ENCODE measurements around the gene PRKAR2B. TPM values are rescaled to one million over a fixed set of nuclear protein-coding genes. Genes with fewer than 3 reads are reported as not detected.
A peak's percentile ranks its signal among the peaks of the same experiment; 100 is the strongest.
"Not testable (repeated sequence)": the region's sequence is repeated elsewhere in the genome, so short reads cannot be mapped to it uniquely, and the experiment has no call there.

PRKAR2B gene
- total RNA-seq, 2 experiments from 2014 or later: 0.35 to 0.50 TPM

DNA sequence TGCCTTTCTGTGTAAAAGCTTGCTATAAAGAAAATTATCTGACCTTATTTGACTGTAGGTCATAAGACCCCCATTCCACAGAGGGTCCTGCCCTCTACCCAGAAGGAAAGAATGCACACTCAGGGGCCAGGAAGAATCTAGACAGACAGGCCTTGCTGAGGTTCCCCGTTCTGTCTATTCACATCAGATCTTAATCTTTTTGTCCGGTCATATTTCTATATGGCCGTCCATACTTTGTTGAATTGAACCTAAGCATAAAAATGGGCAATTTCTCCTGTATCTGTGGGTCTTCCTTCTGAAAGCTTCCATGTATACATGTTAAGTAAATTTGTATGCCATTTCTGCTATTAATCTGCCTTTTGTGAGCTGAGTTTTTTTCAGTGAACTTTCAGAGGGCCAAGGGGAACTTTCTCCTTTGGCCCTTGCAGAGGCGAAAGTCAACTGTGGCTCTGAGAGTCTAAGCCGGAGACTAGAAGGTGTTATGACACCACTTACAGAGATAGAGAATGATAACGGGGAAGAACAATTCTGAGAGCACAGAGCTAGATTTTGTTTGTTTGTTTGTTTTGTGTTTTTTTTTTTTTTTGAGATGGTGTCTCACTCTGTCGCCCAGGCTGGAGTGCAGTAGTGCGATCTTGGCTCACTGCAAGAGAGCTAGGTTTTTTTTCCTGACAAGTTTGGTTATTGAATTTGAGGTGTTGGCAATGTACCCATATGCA, 11.6 kb upstream of the PRKAR2B start:
- CTCF ChIA-PET: no interaction called here
- Mint-ChIP-seq H3K27ac (no peak overlapping the region), H3K9me3 (peaks cover 3% of the 10 kb centered on the region), H3K36me3 (ENCODE audit: low read depth) (no peaks in the 10 kb centered on the region), H3K4me3 (no peak overlapping the region), H3K4me1 (peaks cover 2% of the 10 kb centered on the region), H3K27me3 (peaks cover 4% of the 10 kb centered on the region)
- POLR2A ChIA-PET: no interaction called here
- no peak for DNase-seq

DNA sequence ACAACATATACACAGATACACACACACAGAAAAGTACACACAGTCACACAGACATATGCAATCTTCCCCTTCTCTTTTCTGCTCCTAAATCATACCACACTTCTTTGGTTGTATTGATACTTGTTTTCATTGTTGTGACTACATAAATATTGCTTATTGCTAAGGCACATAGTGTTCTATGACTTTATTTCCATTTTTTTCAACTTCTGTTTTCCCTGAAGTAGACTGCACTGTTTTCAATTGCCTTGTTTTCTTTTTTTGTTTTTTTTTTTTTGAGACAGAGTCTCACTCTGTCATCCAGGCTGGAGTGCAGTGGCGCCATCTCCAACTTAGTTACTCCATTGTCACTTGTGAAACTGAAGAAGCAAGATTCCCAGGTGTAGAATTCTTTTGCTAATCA, 10.0 kb upstream of the PRKAR2B start:
- CTCF ChIA-PET: no interaction called here
- no peak for DNase-seq

DNA sequence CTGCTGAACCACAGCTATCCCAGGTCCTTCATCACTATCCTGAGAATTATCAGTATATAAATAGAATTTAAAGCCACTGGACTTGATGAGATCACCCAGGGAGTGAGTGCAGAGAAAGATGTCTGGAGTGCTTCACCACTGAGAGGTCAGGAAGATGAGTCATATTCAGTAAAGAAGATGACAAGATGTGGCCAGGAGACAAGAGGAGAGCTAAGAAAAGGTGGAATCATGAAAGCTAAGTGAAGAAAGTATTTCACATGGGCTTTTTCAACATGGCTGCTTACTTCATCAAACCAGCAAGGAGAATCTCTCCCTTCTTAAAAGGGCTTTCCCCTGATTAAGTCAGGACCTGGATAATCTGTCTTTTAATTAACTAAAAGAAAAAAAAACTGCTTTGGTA, 9.1 kb upstream of the PRKAR2B start:
- H3K27ac Mint-ChIP-seq: no peak overlapping the region
- no peak for DNase-seq
- no peak overlapping the region for H3K4me3 Mint-ChIP-seq
- POLR2A ChIA-PET: no interaction called here
- peaks cover 4% of the 10 kb centered on the region for H3K27me3 Mint-ChIP-seq
- H3K9me3 Mint-ChIP-seq: peaks cover 3% of the 10 kb centered on the region
- peaks cover 2% of the 10 kb centered on the region for H3K4me1 Mint-ChIP-seq
- CTCF ChIA-PET: no interaction called here
- no peaks in the 10 kb centered on the region for H3K36me3 Mint-ChIP-seq (ENCODE audit: low read depth)

More for the DNA sequence above, 10.0 kb upstream of the PRKAR2B start:
- no peaks in the 10 kb centered on the region for H3K36me3 Mint-ChIP-seq (ENCODE audit: low read depth)
- H3K9me3 Mint-ChIP-seq: peaks cover 3% of the 10 kb centered on the region
- H3K27me3 Mint-ChIP-seq: peaks cover 4% of the 10 kb centered on the region
- no peak overlapping the region for H3K4me3 Mint-ChIP-seq
- H3K4me1 Mint-ChIP-seq: peaks cover 2% of the 10 kb centered on the region
- no peak overlapping the region for H3K27ac Mint-ChIP-seq
- POLR2A ChIA-PET: no interaction called here

DNA sequence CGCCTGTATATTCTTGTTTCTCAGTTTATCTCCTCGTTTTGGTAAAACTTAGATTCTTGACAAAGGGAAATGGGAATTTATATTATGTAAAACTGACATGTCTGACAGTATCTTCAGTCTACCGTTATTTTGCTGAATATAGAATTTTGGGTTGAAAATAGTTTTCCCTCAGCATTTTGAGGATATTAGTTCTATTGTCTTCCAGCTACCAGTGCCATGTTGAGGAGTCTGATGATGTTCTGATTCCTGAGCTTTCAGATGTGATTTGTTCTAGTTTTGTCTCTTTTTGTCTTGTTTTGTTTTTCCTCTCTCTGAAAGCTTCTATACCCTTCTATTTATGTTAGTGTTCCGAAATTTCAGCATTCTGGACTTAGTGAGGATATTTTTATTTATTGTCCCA, 8.0 kb upstream of the PRKAR2B start:
- ChIA-PET CTCF (no interaction called here), POLR2A (no interaction called here)
- Mint-ChIP-seq H3K4me3 (no peak overlapping the region), H3K36me3 (ENCODE audit: low read depth) (no peaks in the 10 kb centered on the region), H3K4me1 (peaks cover 2% of the 10 kb centered on the region), H3K27ac (no peak overlapping the region), H3K27me3 (peaks cover 4% of the 10 kb centered on the region), H3K9me3 (peaks cover 3% of the 10 kb centered on the region)
- DNase-seq: no peak

DNA sequence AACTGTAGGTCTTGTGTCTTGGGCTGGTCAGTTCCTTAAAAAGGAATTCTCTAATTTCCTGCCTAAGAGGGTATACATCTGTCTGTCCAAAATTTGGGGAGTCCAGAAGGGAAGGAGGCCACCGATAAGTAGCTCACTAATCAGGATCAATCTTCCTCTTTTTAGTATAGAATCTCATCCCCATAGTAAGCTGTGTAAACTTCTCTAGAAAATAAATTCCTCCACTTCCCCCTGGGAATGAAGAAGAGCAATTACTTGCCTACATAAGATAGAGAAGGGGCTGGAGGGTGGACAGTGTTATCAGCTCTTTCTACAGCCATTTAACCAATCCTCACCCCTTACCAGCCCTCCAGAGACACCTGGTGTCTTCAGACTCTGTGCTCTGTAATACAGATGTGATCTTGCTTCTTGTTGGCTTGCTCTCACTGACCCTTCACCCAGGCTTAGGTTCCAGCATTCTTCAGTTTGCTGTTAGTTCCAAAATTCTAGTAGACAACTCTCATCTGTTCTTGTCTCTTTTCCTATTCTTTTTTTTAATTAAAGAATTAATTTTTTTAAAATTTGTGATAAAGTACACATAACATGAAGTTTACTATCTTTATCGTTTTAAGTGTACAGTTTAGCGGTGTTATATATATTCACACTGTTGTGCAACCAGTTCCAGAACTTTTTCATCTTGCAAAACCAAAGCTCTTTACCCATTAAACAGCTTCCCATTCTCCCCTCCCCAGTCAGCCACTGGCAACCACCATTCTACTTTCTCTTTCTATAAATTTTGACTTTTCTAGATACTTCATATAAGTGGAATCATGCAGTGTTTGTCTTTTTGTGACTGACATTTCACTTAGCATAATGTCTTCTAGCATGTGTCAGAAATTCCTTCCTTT, 6.5 kb upstream of the PRKAR2B start:
- POLR2A ChIA-PET: no interaction called here
- Mint-ChIP-seq H3K9me3 (peaks cover 3% of the 10 kb centered on the region), H3K27me3 (peaks cover 4% of the 10 kb centered on the region), H3K4me3 (no peak overlapping the region), H3K36me3 (ENCODE audit: low read depth) (no peaks in the 10 kb centered on the region), H3K4me1 (peaks cover 2% of the 10 kb centered on the region), H3K27ac (no peak overlapping the region)
- CTCF ChIA-PET: interaction anchor here (0.6 kb wide), 1 partner anchor 1035 kb away, joined by 3 read pairs; no protein-coding TSS in a partner anchor
- no peak for DNase-seq

DNA sequence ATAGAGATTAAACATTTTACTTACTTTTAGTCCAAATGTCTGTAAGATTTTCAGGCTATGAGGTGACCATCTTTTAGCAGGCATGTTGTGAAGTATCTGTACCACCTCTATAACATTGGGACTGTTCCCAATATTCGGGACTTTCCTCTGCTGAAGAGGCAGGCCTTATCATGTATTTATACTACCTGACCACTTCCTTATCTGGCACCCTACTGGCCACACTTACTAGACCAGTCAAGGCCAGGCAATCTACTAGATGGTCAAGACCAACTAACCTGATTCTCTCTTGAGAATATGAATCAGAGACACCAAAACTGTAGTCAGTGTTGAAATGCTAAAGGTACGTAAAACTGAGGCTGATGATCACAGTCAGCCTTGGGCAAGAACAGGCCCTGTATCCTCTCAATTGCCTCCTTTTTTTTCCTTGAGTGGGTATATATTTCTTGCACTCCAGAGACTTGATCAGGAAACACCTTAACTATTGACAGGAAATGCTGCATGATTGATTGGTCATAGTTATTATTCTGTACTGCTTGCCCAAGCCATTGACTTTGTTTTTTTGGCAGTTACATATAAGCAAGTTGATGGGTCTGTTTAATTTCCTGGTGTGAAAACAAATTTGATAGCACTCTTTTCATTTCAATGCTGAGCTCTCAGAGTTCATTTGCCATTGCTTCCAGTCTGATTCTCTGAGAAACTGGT, 5.2 kb upstream of the PRKAR2B start:
- Mint-ChIP-seq H3K4me3 (no peak overlapping the region), H3K36me3 (ENCODE audit: low read depth) (no peaks in the 10 kb centered on the region), H3K4me1 (peaks cover 5% of the 10 kb centered on the region), H3K27me3 (peaks cover 6% of the 10 kb centered on the region), H3K27ac (no peak overlapping the region), H3K9me3 (peaks cover 3% of the 10 kb centered on the region)
- no peak for DNase-seq
- ChIA-PET CTCF (no interaction called here), POLR2A (no interaction called here)

DNA sequence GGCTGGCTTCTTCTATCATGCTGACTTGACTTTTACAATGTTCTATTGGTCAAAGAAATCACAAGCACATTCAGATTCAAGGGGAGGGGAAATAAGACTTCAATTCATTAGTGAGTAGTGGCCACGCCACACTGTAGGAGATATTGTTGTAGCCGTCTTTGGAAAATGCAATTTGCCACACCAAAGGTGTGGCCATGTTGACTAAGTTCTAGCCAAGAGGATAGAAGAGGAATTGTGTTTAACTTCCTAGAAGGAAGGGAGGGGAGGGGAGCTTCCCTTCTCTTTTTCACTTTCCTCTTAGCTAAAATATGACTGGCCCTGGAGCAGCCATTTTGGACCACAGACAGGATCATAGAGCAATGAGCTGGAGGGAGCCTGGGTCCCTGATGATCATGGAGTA, 3.4 kb upstream of the PRKAR2B start:
- H3K9me3 Mint-ChIP-seq: peaks cover 3% of the 10 kb centered on the region
- H3K4me3 Mint-ChIP-seq: no peak overlapping the region
- H3K27ac Mint-ChIP-seq: no peak overlapping the region
- CTCF ChIA-PET: no interaction called here
- POLR2A ChIA-PET: interaction anchor here (0.6 kb wide), 1 partner anchor 129 kb away, joined by 3 read pairs; no protein-coding TSS in a partner anchor
- H3K36me3 Mint-ChIP-seq (ENCODE audit: low read depth): no peaks in the 10 kb centered on the region
- H3K27me3 Mint-ChIP-seq: peaks cover 15% of the 10 kb centered on the region
- DNase-seq: no peak
- peaks cover 14% of the 10 kb centered on the region for H3K4me1 Mint-ChIP-seq

DNA sequence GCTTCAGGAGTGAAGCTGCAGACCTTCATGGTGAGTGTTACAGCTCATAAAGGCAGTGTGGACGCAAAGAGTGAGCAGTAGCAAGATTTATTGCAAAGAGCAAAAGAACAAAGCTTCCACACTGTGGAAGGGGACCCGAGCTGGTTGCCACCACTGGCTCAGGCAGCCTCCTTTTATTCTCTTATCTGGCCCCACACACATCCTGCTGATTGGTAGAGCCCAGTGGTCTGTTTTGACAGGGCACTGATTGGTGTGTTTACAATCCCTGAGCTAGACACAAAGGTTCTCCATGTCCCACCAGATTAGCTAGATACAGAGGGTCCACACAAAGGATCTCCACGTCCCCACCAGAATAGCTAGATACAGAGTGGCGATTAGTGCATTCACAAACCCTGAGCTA, 2.7 kb upstream of the PRKAR2B start:
- H3K36me3 Mint-ChIP-seq (ENCODE audit: low read depth); H3K4me3 Mint-ChIP-seq; H3K9me3 Mint-ChIP-seq; H3K27ac Mint-ChIP-seq; CTCF ChIA-PET; DNase-seq; POLR2A ChIA-PET: not testable (repeated sequence)
- H3K27me3 Mint-ChIP-seq: peaks cover 18% of the 10 kb centered on the region
- H3K4me1 Mint-ChIP-seq: peaks cover 14% of the 10 kb centered on the region

DNA sequence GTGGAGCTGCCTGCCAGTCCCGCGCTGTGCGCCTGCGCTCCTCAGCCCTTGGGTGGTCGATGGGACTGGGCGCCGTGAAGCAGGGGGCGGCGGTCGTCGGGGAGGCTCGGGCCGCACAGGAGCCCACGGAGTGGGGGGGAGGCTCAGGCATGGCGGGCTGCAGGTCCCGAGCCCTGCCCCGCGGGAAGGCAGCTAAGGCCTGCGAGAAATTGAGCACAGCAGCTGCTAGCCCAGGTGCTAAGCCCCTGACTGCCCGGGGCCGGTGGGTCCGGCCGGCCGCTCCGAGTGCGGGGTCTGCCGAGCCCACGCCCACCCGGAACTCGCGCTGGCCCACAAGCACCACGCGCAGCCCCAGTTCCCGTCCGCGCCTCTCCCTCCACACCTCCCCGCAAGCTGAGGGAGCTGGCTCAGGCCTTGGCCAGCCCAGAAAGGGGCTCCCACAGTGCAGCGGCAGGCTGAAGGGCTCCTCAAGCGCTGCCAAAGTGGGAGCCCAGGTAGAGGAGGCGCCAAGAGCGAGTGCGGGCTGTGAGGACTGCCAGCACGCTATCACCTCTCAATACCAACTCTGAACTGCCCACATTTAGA, 2.1 kb upstream of the PRKAR2B start:
- Mint-ChIP-seq H3K4me1 (peaks cover 14% of the 10 kb centered on the region), H3K27me3 (peaks cover 24% of the 10 kb centered on the region)
- DNase-seq; H3K27ac Mint-ChIP-seq; POLR2A ChIA-PET; CTCF ChIA-PET; H3K4me3 Mint-ChIP-seq; H3K36me3 Mint-ChIP-seq (ENCODE audit: low read depth); H3K9me3 Mint-ChIP-seq: not testable (repeated sequence)

DNA sequence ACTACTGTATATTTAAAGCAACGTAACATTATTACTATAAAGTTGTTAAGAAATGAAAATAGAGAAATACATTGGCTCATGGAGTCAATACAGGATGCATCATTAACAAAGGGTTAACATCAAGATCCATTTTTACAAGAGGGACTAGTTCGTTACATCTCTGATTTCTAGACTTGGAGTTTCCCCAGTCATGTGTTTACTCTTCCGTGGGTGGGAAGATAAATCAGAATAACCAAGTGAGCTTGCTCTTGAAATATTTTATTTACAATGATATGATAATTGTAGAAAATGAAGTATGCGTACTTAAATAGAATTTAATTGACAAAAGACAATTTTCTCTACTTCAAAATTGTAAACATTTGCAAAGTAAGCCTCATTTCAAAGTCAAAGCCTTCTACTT, 1.0 kb upstream of the PRKAR2B start:
- ChIA-PET POLR2A (no interaction called here), CTCF (no interaction called here)
- peaks cover 14% of the 10 kb centered on the region for H3K4me1 Mint-ChIP-seq
- no peak overlapping the region for H3K27ac Mint-ChIP-seq
- H3K4me3 Mint-ChIP-seq: peak overlapping the region; percentile 52
- no peaks in the 10 kb centered on the region for H3K36me3 Mint-ChIP-seq (ENCODE audit: low read depth)
- H3K27me3 Mint-ChIP-seq: peaks cover 34% of the 10 kb centered on the region
- DNase-seq: no peak
- H3K9me3 Mint-ChIP-seq: no peaks in the 10 kb centered on the region

DNA sequence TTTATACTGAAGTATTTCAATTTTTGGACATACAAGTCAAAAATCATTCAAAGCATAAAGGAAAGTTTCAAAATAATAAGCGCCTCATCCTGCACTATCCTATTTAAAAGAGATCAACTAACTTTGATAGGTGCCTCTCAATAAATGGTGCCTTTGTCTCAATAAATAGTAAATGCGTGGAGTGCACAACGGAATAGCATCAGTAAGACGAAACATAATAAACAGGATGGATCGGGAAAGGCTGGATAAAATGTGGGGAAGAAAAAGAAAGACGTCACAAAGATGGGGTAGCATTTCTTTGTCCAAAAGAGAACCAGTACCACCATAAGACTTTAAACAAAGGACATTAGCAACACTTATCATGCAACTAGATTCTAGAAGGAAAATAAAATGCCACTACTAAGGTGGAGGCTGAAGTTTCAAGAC, 571 bp upstream of the PRKAR2B start:
- POLR2A ChIA-PET: no interaction called here
- Mint-ChIP-seq H3K27ac (no peak overlapping the region), H3K27me3 (peaks cover 38% of the 10 kb centered on the region), H3K4me1 (peaks cover 14% of the 10 kb centered on the region), H3K4me3 (peak overlapping the region; percentile 52), H3K9me3 (no peaks in the 10 kb centered on the region), H3K36me3 (ENCODE audit: low read depth) (no peaks in the 10 kb centered on the region)
- CTCF ChIA-PET: no interaction called here
- DNase-seq: no peak

DNA sequence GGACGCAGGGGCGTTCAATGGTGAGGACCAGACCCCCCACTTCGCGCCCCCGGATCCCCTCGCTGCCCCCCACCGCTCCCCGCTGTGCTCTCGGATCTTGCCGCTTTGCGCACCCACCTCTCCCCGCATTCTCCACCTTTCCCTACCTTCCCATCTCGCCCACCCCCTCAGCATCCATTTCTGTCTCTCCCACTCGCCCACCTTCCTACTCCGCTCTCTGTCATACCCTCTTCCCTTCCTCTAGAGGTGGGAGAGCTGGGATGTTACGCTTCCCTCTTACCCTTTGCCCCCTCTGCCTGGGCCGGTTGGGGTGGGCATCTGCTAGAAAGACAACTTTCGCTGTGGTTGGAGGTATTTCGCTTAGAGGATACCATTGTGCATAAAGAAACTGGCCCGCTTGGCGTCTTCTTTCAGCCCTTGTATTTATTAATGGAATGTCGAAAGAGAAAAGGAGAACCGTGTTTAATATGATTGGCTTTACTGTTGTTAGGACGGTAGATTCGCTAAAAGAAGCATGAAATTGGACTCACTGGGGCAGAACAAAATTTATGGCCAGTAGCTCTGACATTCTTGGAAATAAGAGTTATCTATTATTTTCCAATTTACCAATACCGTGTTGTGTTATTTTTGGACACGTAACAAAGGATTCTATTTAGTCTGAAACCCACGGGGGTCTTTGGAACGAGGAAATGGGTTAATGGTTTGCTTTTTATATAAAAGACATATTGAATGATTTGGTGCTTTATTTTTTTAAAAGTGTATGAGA, 873 bp downstream of the PRKAR2B start:
- no peaks in the 10 kb centered on the region for H3K36me3 Mint-ChIP-seq (ENCODE audit: low read depth)
- H3K27ac Mint-ChIP-seq: no peak overlapping the region
- CTCF ChIA-PET: interaction anchor here (1.1 kb wide), 1 partner anchor 253 kb away, joined by 3 read pairs; no protein-coding TSS in a partner anchor
- H3K9me3 Mint-ChIP-seq: no peaks in the 10 kb centered on the region
- peaks cover 14% of the 10 kb centered on the region for H3K4me1 Mint-ChIP-seq
- peaks cover 46% of the 10 kb centered on the region for H3K27me3 Mint-ChIP-seq
- POLR2A ChIA-PET: no interaction called here
- DNase-seq: no peak
- peak overlapping the region; percentile 75 for H3K4me3 Mint-ChIP-seq
